Activated naive CD8-positive, alpha-beta T cell treated with anti-CD3 and anti-CD28 coated beads for 36 hours (primary cell): ENCODE data around the gene IRX5. TPM values are rescaled to one million over a fixed set of nuclear protein-coding genes. Genes with fewer than 3 reads are reported as not detected.

ENCODE experiments used
- DNase-seq: peaks from one replicate; pipeline ENCODE4 v3.0.0; 2021
- H3K27ac Mint-ChIP-seq: one replicate; pipeline ENCODE4 v1.8.0; 2022; ENCODE audit warnings: mild to moderate bottlenecking, moderate library complexity, mixed read lengths
- H3K27me3 Mint-ChIP-seq: one replicate; pipeline ENCODE4 v1.8.0; 2022; ENCODE audit warnings: mild to moderate bottlenecking, mixed read lengths
- H3K36me3 Mint-ChIP-seq: one replicate; pipeline ENCODE4 v1.8.0; 2021; ENCODE audit warnings: mild to moderate bottlenecking, mixed read lengths
- H3K4me1 Mint-ChIP-seq: one replicate; pipeline ENCODE4 v1.8.0; 2021; ENCODE audit warnings: mixed read lengths
- H3K4me3 Mint-ChIP-seq: one replicate; pipeline ENCODE4 v1.8.0; 2022; ENCODE audit warnings: mild to moderate bottlenecking, moderate library complexity, mixed read lengths
- H3K9me3 Mint-ChIP-seq: one replicate; pipeline ENCODE4 v1.8.0; 2022; ENCODE audit warnings: mixed read lengths
- total RNA-seq, 2 experiments: library from RNA; stranded (reverse); gene quantifications; one replicate each; pipeline ENCODE4 v1.2.3, GENCODE V29; 2021

Gene IRX5
- total RNA-seq, 2 experiments from 2014 or later, result not detected

DNA sequence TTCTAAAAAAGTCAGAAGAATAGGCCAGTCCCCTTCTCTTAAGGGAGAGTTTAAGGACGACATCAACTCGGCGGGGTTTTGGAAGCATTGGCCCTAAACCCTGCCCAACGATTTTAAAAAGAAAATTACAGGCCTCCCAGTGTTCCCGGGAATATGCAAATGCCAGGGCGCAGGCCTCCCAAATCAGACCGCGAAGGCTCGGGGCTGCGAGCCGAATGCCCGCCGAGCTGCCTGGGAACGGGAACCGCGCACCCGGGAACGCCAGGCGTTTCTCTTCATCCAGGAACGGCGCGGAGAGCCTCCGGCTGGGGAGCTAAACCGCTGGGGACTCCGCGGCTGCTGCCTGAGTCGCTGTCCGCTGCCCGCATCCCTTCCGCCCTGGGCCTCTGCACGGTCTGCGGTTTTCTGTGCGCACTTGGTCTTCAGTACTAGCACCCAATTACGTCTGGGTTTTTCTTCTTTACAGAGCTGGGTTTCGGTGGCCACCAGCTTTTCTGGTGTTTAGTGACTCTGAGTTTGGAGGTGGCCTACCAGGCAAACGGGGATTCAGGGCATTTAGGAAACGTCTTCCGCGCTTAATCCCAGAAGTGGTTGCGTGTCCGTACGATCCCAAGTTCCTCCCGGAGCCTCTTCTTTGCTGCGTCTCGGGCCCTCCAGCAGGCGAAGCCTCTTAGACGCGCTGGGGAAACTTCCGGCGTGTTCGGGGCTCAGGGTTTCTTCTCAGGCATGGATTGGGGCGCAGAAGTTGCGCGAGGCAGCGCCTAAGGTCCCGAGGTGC, 5.7 kb downstream of the IRX5 start:
- Mint-ChIP-seq H3K4me1 (peaks cover 17% of the 10 kb centered on the region), H3K36me3 (peaks cover 6% of the 10 kb centered on the region), H3K4me3 (no peak overlapping the region), H3K27ac (peak overlapping the region; percentile 31), H3K9me3 (peaks cover 5% of the 10 kb centered on the region), H3K27me3 (peaks cover 96% of the 10 kb centered on the region)
- no peak for DNase-seq

- peaks cover 97% of the 10 kb centered on the region for H3K27me3 Mint-ChIP-seq
- H3K9me3 Mint-ChIP-seq, result peaks cover 5% of the 10 kb centered on the region
- H3K4me1 Mint-ChIP-seq, result peaks cover 15% of the 10 kb centered on the region
- no peak for DNase-seq
- peaks cover 6% of the 10 kb centered on the region for H3K36me3 Mint-ChIP-seq
- no peak overlapping the region for H3K27ac Mint-ChIP-seq
- H3K4me3 Mint-ChIP-seq, result no peak overlapping the region
Observed at GRCh38 chr16:54936979-54937670, 6.5 kb downstream of the IRX5 start.

DNA sequence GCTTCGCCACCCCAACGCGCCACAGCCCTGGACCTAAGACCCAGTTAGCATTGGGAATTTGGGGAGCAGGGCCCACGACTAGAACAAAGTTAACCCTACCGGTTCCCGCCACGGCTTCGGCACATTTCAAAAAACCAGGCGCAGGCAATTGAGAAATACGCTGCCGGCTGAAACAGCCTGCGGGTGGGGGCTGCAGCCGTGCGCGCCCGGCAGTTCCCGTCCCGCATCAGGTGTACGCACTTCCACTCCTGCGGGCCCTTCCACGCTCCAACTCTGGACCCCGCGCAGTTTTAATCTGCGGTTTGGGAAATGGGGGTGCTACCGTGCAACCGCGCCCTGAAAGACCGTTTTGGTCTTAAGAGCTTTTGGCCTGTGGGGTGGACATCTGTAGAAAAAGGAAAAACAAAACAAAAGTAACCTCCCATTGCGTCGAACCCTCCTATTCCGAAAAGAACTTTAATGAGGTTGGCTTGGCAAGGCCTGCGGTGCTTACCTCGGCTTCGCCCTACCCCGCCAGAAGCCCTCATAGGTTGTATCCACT, 7.1 kb downstream of the IRX5 start:
- Mint-ChIP-seq H3K27me3 (peaks cover 97% of the 10 kb centered on the region), H3K36me3 (peaks cover 2% of the 10 kb centered on the region), H3K4me3 (peak overlapping the region; percentile 14), H3K27ac (no peak overlapping the region), H3K9me3 (peaks cover 2% of the 10 kb centered on the region), H3K4me1 (peaks cover 13% of the 10 kb centered on the region)
- no peak for DNase-seq

DNA sequence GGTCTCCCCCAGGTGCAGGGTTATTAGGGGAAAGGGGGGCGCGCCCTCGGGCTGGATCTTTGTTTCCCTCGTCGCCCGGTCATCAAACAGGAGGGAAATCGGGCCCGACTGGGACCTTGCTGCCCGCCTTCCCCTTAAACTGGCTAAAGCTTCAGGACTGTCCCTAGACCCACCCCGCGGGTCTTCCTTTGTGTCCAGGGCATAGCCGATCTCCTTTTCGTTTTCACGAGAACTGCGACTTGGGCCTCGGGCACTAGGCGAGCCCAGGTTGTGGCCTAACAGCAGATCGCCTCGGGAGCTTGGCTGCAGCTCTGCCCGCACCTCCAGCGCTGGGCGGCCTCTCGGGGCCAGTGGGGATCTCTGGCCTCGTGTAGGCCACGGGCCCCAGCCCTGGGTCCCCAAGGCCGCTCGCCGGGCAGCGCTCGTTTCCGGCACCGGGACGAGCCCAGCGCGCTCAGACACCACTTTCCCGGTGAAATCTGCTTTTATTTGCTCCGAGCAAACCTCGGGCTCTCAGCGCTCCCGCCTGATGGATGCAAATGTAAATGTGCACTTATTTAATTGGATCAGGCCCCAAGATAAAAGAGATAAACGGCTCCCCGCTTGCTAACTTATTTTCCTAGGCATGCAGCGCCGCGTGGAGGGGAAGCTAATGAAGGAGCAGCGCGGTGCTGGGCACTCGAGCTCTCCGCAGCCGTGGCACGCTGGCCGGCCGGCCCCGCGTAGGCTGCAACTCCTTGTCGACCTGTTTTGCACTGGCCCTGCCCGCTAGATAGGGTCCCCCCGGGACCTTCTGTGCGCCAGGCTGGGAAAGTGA, 7.8 kb downstream of the IRX5 start:
- H3K36me3 Mint-ChIP-seq, result peaks cover 2% of the 10 kb centered on the region
- H3K4me3 Mint-ChIP-seq, result no peak overlapping the region
- H3K27me3 Mint-ChIP-seq, result peaks cover 100% of the 10 kb centered on the region
- DNase-seq, result no peak
- H3K27ac Mint-ChIP-seq, result no peak overlapping the region
- peaks cover 2% of the 10 kb centered on the region for H3K9me3 Mint-ChIP-seq
- peaks cover 13% of the 10 kb centered on the region for H3K4me1 Mint-ChIP-seq

GRCh38 chr16:54939029-54939346, 8.3 kb downstream of the IRX5 start:
- H3K9me3 Mint-ChIP-seq, result no peaks in the 10 kb centered on the region
- DNase-seq, result no peak
- no peak overlapping the region for H3K4me3 Mint-ChIP-seq
- H3K36me3 Mint-ChIP-seq, result peaks cover 2% of the 10 kb centered on the region
- H3K27me3 Mint-ChIP-seq, result peaks cover 100% of the 10 kb centered on the region
- H3K27ac Mint-ChIP-seq, result no peak overlapping the region
- H3K4me1 Mint-ChIP-seq, result peaks cover 13% of the 10 kb centered on the region

GRCh38 chr16:54939510-54940278, 9.0 kb downstream of the IRX5 start:
- no peaks in the 10 kb centered on the region for H3K9me3 Mint-ChIP-seq
- no peak overlapping the region for H3K27ac Mint-ChIP-seq
- peaks cover 95% of the 10 kb centered on the region for H3K27me3 Mint-ChIP-seq
- no peak overlapping the region for H3K4me3 Mint-ChIP-seq
- H3K36me3 Mint-ChIP-seq, result peaks cover 2% of the 10 kb centered on the region
- no peak for DNase-seq
- H3K4me1 Mint-ChIP-seq, result peaks cover 10% of the 10 kb centered on the region

GRCh38 chr16:54940279-54940604, 9.6 kb downstream of the IRX5 start:
- H3K9me3 Mint-ChIP-seq, result no peaks in the 10 kb centered on the region
- peaks cover 95% of the 10 kb centered on the region for H3K27me3 Mint-ChIP-seq
- peaks cover 10% of the 10 kb centered on the region for H3K4me1 Mint-ChIP-seq
- no peak for DNase-seq
- H3K36me3 Mint-ChIP-seq, result peaks cover 2% of the 10 kb centered on the region
- H3K4me3 Mint-ChIP-seq, result no peak overlapping the region
- no peak overlapping the region for H3K27ac Mint-ChIP-seq

DNA sequence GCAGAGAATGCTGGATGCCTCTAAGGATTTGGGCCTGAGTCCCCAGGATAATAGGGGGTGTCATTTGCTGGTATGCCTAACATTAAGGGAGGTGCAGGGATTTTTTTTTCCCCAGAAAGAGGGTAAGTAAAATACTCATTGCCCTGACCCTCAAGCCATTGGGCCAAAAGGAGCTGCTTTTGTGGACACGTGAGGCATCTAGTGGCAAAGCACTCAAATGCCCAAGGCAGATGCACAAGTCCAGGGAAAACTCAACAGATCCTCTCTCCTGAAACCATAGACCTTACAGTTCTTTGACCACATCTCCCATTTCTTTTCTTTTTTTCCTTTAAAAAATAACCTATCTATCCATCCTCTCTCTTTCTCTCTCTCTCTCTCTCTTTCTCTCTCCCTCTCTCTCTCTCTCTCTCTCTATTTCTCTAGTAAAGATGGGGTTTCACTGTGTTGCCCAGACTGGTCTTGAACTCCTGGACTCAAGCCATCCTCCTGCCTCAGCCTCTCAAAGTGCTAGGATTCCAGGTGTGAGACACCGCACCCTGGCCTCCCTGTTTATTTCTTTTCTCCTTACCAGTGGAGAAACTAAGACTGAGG, 11.8 kb downstream of the IRX5 start:
- no peak overlapping the region for H3K27ac Mint-ChIP-seq
- no peak overlapping the region for H3K4me3 Mint-ChIP-seq
- peaks cover 85% of the 10 kb centered on the region for H3K27me3 Mint-ChIP-seq
- peaks cover 2% of the 10 kb centered on the region for H3K36me3 Mint-ChIP-seq
- DNase-seq, result no peak
- no peaks in the 10 kb centered on the region for H3K9me3 Mint-ChIP-seq
- H3K4me1 Mint-ChIP-seq, result peaks cover 4% of the 10 kb centered on the region

- H3K9me3 Mint-ChIP-seq, result no peaks in the 10 kb centered on the region
- H3K4me3 Mint-ChIP-seq, result no peak overlapping the region
- H3K36me3 Mint-ChIP-seq, result peaks cover 2% of the 10 kb centered on the region
- H3K27me3 Mint-ChIP-seq, result peaks cover 71% of the 10 kb centered on the region
- peaks cover 4% of the 10 kb centered on the region for H3K4me1 Mint-ChIP-seq
- no peak overlapping the region for H3K27ac Mint-ChIP-seq
- DNase-seq, result no peak
Observed at GRCh38 chr16:54944002-54944401, 13.3 kb downstream of the IRX5 start.

- DNase-seq, result no peak
Observed at GRCh38 chr16:54945063-54945462, 14.4 kb downstream of the IRX5 start.

GRCh38 chr16:54946909-54947308, 16.2 kb downstream of the IRX5 start:
- H3K36me3 Mint-ChIP-seq, result no peaks in the 10 kb centered on the region
- no peak for DNase-seq
- no peaks in the 10 kb centered on the region for H3K9me3 Mint-ChIP-seq
- H3K4me1 Mint-ChIP-seq, result no peaks in the 10 kb centered on the region
- H3K4me3 Mint-ChIP-seq, result no peak overlapping the region
- H3K27ac Mint-ChIP-seq, result no peak overlapping the region
- peaks cover 56% of the 10 kb centered on the region for H3K27me3 Mint-ChIP-seq

More at GRCh38 chr16:54945063-54945462, 14.4 kb downstream of the IRX5 start:
- no peak overlapping the region for H3K27ac Mint-ChIP-seq
- no peaks in the 10 kb centered on the region for H3K9me3 Mint-ChIP-seq
- no peaks in the 10 kb centered on the region for H3K4me1 Mint-ChIP-seq
- H3K36me3 Mint-ChIP-seq, result no peaks in the 10 kb centered on the region
- H3K27me3 Mint-ChIP-seq, result peaks cover 62% of the 10 kb centered on the region
- no peak overlapping the region for H3K4me3 Mint-ChIP-seq

- no peaks in the 10 kb centered on the region for H3K9me3 Mint-ChIP-seq
Observed at GRCh38 chr16:54947616-54948015, 17.0 kb downstream of the IRX5 start.

GRCh38 chr16:54952195-54952594, 21.5 kb downstream of the IRX5 start:
- DNase-seq, result no peak
- Mint-ChIP-seq H3K4me1 (no peaks in the 10 kb centered on the region), H3K27me3 (peaks cover 32% of the 10 kb centered on the region), H3K27ac (no peak overlapping the region), H3K4me3 (no peak overlapping the region), H3K36me3 (no peaks in the 10 kb centered on the region), H3K9me3 (no peaks in the 10 kb centered on the region)

More at GRCh38 chr16:54947616-54948015, 17.0 kb downstream of the IRX5 start:
- H3K27me3 Mint-ChIP-seq, result peaks cover 50% of the 10 kb centered on the region
- no peaks in the 10 kb centered on the region for H3K4me1 Mint-ChIP-seq
- no peaks in the 10 kb centered on the region for H3K36me3 Mint-ChIP-seq
- no peak overlapping the region for H3K4me3 Mint-ChIP-seq
- no peak for DNase-seq
- H3K27ac Mint-ChIP-seq, result no peak overlapping the region

DNA sequence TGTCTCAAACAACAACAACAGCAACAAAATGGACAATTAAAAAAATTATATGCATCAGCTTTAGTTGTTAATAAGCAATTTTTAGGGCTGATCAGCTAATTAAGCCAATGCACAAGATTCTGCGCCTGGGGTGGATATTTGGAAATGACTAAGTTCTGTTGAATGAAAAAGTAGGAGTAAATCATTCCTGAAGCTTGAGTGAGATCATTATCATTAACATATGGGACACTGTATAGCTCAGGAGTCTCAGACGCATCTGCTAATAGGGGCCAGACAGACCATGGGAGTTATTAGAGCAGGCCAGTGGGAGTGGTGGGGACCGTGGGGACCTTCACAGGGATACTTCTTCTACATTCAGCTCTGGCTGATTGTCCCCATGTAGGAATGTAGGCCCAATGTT, 22.8 kb downstream of the IRX5 start:
- Mint-ChIP-seq H3K36me3 (no peaks in the 10 kb centered on the region), H3K4me3 (no peak overlapping the region), H3K27ac (no peak overlapping the region), H3K9me3 (no peaks in the 10 kb centered on the region), H3K27me3 (peaks cover 31% of the 10 kb centered on the region), H3K4me1 (no peaks in the 10 kb centered on the region)
- no peak for DNase-seq
